ENCODE data around the gene ACRV1.

DNA sequence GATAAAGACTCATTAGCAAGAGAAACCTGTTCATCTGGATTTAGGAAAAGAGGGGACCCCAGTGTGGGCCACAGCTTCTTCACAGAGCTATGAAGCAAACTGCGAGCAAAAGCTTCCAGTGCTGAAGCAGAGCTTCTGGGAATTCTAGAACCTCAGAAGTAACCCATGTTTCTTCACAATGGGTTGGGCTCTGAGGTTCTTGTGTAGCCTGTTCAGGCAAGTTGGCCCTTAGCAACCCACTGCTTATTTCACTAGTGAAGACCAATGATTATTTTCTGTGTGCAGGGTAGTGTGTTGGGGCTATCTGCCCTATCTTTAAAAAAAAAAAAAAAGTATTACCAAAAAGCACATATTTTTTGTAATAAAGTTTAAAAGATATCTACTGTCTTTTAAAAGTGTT, at the start of gene ACRV1:
- TF ChIP-seq CTCF (IDR thresholded peaks at IDR 0.05) (no peak), HMGXB4 (CRISPR knock-in tag; IDR thresholded peaks at IDR 0.05; ENCODE audit: borderline replicate concordance) (no peak), RNF2 (IDR thresholded peaks at IDR 0.05; ENCODE audit: borderline replicate concordance, low read depth) (no peak)

Data from A549 (cell line).